PC-9 (cell line): Measurements from ENCODE around the gene GRIN2A. TPM values are rescaled to one million over a fixed set of nuclear protein-coding genes. Genes with fewer than 3 reads are reported as not detected.

Experiments used
- BruUV-seq: library from RNA; stranded (reverse); fragments of 400-500 nt; replicated peaks from 2 replicates; lab custom pipeline; 2021; lab: Mats Ljungman, UMichigan
- CTCF ChIA-PET: fragments of 300-600 bp; sonication (Branson Sonifier 250); formaldehyde crosslinking; loops from one replicate; lab custom pipeline; 2022; ENCODE audit warnings: antibody characterized with exemption; lab: Charles Lee
- POLR2A ChIA-PET: fragments of 300-600 bp; sonication (Branson Sonifier 250); formaldehyde crosslinking; loops from one replicate; lab custom pipeline; 2022; ENCODE audit warnings: antibody characterized with exemption; ENCODE audit not compliant: unreplicated experiment; lab: Charles Lee
- DNase-seq, 2 experiments: peaks; one replicate each; pipeline versions ENCODE4 v3.0.0 to v3.0.0-alpha.2; 2015 to 2022; ENCODE audit warnings: mixed read lengths in 1 of 2
- H2AFZ ChIP-seq: fragments of 200-600 bp; sonication (generic); 2 replicates; pipeline ENCODE4 v1.8.1; 2017; ENCODE audit warnings: antibody characterized with exemption
- H3F3A ChIP-seq: fragments of 200-600 bp; sonication (generic); 2 replicates; pipeline ENCODE4 v1.8.1; 2017; ENCODE audit warnings: antibody characterized with exemption, mild to moderate bottlenecking, low read depth; ENCODE audit not compliant: insufficient read depth
- H3K27ac ChIP-seq: fragments of 200-600 bp; sonication (generic); 2 replicates; pipeline ENCODE4 v1.6.1; 2016; ENCODE audit warnings: mixed run types
- H3K27me3 ChIP-seq: fragments of 200-600 bp; sonication (generic); 2 replicates; pipeline ENCODE4 v1.6.1; 2016; ENCODE audit warnings: low read depth, mixed run types; ENCODE audit not compliant: insufficient read depth
- H3K36me3 ChIP-seq: fragments of 200-600 bp; sonication (generic); 2 replicates; pipeline ENCODE4 v1.6.1; 2016; ENCODE audit warnings: low read depth, mixed run types
- H3K4me1 ChIP-seq: fragments of 200-600 bp; sonication (generic); replicated peaks from 2 replicates; pipeline ENCODE4 v1.6.1; 2016; ENCODE audit warnings: mixed run types; ENCODE audit not compliant: insufficient read depth
- H3K4me2 ChIP-seq: fragments of 200-600 bp; sonication (generic); 2 replicates; pipeline ENCODE4 v1.6.1; 2017; ENCODE audit warnings: mixed run types
- H3K4me3 ChIP-seq: fragments of 200-600 bp; sonication (generic); 2 replicates; pipeline ENCODE4 v1.6.1; 2016; ENCODE audit warnings: mixed run types
- H3K79me2 ChIP-seq: fragments of 200-600 bp; sonication (generic); 2 replicates; pipeline ENCODE4 v1.6.1; 2017; ENCODE audit warnings: low read depth, mixed run types
- H3K9me2 ChIP-seq: fragments of 200-600 bp; sonication (generic); 2 replicates; pipeline ENCODE4 v1.8.1; 2017; ENCODE audit warnings: mild to moderate bottlenecking; ENCODE audit not compliant: insufficient read depth
- H3K9me3 ChIP-seq: fragments of 200-600 bp; sonication (generic); 2 replicates; pipeline ENCODE4 v1.8.1; 2016; ENCODE audit warnings: low read depth; ENCODE audit not compliant: insufficient read depth
- H4K20me1 ChIP-seq: fragments of 200-600 bp; sonication (generic); 2 replicates; pipeline ENCODE4 v1.8.1; 2017; ENCODE audit not compliant: insufficient read depth
- EZH2 ChIP-seq: fragments of 200-600 bp; sonication (generic); IDR thresholded peaks from 2 replicates; pipeline ENCODE4 v1.8.0; 2017; ENCODE audit warnings: antibody characterized with exemption, low read depth
- intact Hi-C: fragments of 100-400 bp; cut with micrococcal nuclease; formaldehyde crosslinking; loops from one replicate; pipeline ENCODE4 v1.10.0; 2022; ENCODE audit not compliant: unreplicated experiment
- total RNA-seq: library from RNA; stranded (reverse); gene quantifications from 2 replicates; pipeline ENCODE4 v1.2.3, GENCODE V29; 2021
- TF ChIP-seq, protein P1 (sequence below): fragments of 200-600 bp; sonication (generic); conservative IDR thresholded peaks from 2 replicates; pipeline ENCODE4 v1.6.1; 2017; ENCODE audit warnings: mixed run types, antibody characterized with exemption, mild to moderate bottlenecking, moderate library complexity

Gene GRIN2A
- total RNA-seq, 1 experiment from 2014 or later = not detected

DNA sequence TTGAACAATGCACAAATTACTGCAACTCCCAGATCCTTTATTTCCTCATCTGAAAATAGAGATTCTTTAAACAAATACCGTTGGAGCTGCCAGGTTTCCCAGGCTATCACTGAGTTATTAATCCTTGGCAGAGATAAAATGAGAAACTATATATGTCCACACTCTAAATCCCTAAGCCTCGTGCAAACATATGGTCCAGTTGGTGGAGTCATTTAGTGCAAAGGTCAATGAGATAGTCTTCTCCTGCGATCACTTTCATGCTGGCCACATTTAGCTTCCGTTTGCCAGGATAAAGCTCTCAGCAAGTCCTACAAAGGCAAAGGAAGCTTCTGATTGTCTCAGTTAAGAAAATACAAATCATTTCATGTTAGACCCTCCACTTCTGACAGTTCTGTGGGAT, 11.0 kb downstream of the GRIN2A start:
- TF ChIP-seq EZH2 = no peak
- TF ChIP-seq, protein P1, sequence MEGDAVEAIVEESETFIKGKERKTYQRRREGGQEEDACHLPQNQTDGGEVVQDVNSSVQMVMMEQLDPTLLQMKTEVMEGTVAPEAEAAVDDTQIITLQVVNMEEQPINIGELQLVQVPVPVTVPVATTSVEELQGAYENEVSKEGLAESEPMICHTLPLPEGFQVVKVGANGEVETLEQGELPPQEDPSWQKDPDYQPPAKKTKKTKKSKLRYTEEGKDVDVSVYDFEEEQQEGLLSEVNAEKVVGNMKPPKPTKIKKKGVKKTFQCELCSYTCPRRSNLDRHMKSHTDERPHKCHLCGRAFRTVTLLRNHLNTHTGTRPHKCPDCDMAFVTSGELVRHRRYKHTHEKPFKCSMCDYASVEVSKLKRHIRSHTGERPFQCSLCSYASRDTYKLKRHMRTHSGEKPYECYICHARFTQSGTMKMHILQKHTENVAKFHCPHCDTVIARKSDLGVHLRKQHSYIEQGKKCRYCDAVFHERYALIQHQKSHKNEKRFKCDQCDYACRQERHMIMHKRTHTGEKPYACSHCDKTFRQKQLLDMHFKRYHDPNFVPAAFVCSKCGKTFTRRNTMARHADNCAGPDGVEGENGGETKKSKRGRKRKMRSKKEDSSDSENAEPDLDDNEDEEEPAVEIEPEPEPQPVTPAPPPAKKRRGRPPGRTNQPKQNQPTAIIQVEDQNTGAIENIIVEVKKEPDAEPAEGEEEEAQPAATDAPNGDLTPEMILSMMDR = no peak
- no peaks in the 10 kb centered on the region for H3K36me3 ChIP-seq
- H3K4me1 ChIP-seq = no peaks in the 10 kb centered on the region
- H3F3A ChIP-seq = no peaks in the 10 kb centered on the region
- DNase-seq = no peak
- H3K79me2 ChIP-seq = no peaks in the 10 kb centered on the region
- H3K27ac ChIP-seq = no peak overlapping the region
- H2AFZ ChIP-seq = no peak overlapping the region
- no TSS peak for BruUV-seq
- POLR2A ChIA-PET = no interaction called here
- peaks cover 3% of the 10 kb centered on the region; the same call in 1 of the 2 replicates for H3K27me3 ChIP-seq
- CTCF ChIA-PET = no interaction called here
- no peak overlapping the region for H3K4me3 ChIP-seq
- intact Hi-C loops = no loop called here
- H3K4me2 ChIP-seq = no peak overlapping the region
- H4K20me1 ChIP-seq = no peaks in the 10 kb centered on the region
- no peaks in the 10 kb centered on the region for H3K9me3 ChIP-seq
- no peaks in the 10 kb centered on the region for H3K9me2 ChIP-seq

DNA sequence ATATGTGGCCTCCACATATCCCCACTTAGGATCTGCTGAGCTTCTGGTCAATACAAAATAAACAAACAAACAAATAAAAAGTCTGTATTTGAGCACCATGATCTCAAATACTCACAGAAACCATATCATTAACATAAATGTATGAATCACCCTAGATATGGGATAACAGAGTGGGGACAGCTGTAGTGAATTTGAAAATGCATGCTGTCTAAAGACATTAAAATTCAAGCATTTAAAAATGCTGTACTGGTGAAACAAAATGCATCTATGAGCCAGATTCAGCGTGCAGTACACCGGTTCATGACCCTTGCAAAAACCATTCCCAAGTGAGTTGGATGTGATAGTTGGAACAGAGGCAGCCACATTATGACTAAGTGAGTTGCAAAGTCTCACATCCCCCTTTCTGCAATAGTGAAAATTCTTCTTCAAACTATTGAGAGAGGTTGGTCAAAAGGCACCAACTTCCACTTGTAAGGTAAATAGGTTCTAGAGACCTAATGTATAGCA, 12.3 kb downstream of the GRIN2A start:
- Histone ChIP-seq H3K79me2 (no peaks in the 10 kb centered on the region), H3F3A (no peaks in the 10 kb centered on the region), H3K27ac (no peak overlapping the region), H3K27me3 (peaks cover 7% of the 10 kb centered on the region; the same call in 1 of the 2 replicates), H3K9me2 (no peaks in the 10 kb centered on the region), H3K9me3 (no peaks in the 10 kb centered on the region), H4K20me1 (no peaks in the 10 kb centered on the region), H3K4me2 (no peak overlapping the region), H2AFZ (no peak overlapping the region), H3K36me3 (no peaks in the 10 kb centered on the region), H3K4me3 (no peak overlapping the region), H3K4me1 (no peaks in the 10 kb centered on the region)
- DNase-seq = no peak
- intact Hi-C loops = no loop called here
- TF ChIP-seq, protein P1 = no peak
- TF ChIP-seq EZH2 = no peak
- CTCF ChIA-PET = no interaction called here
- POLR2A ChIA-PET = no interaction called here
- no TSS peak for BruUV-seq

DNA sequence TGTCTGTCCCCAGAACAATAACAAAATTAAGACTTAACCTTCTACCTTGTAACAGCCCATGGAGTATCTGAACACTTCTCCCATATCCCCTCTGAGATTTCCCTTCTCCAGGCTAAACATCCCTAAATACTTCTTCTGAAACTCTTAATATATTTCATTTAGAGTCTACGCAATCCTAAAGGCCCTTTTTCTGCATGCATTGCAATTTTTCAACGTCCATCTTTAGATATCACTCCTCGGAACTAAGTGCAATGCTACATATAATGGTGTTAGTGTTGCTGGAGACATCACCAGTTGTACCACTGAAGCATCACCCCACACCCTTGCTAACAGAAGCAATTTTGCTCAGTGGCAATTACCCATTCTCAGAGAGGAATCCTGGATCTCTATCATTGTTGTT, 13.2 kb downstream of the GRIN2A start:
- TF ChIP-seq, protein P1 = no peak
- no peak for TF ChIP-seq EZH2
- H3K4me1 ChIP-seq = no peaks in the 10 kb centered on the region
- no peaks in the 10 kb centered on the region for H3K9me3 ChIP-seq
- ChIA-PET POLR2A (no interaction called here), CTCF (no interaction called here)
- H3K27ac ChIP-seq = no peak overlapping the region
- no peaks in the 10 kb centered on the region for H3K36me3 ChIP-seq
- peaks cover 12% of the 10 kb centered on the region; the same call in 1 of the 2 replicates for H3K27me3 ChIP-seq
- H3K9me2 ChIP-seq = no peaks in the 10 kb centered on the region
- no peak overlapping the region for H3K4me3 ChIP-seq
- H3K4me2 ChIP-seq = no peak overlapping the region
- H4K20me1 ChIP-seq = no peaks in the 10 kb centered on the region
- H2AFZ ChIP-seq = no peak overlapping the region
- no peaks in the 10 kb centered on the region for H3F3A ChIP-seq
- intact Hi-C loops = no loop called here
- no peak for DNase-seq
- no peaks in the 10 kb centered on the region for H3K79me2 ChIP-seq
- BruUV-seq = no TSS peak
